Colon (tissue), 2 donors: ENCODE data around the gene LCN10.

Source experiments
- FAIRE-seq: peaks from 2 replicates; lab custom pipeline; 2012; peaks lifted over from hg19 to GRCh38; lab: Jason Lieb, UNC
- donor health status: control.
- donor health status: control.

LCN10 gene

DNA sequence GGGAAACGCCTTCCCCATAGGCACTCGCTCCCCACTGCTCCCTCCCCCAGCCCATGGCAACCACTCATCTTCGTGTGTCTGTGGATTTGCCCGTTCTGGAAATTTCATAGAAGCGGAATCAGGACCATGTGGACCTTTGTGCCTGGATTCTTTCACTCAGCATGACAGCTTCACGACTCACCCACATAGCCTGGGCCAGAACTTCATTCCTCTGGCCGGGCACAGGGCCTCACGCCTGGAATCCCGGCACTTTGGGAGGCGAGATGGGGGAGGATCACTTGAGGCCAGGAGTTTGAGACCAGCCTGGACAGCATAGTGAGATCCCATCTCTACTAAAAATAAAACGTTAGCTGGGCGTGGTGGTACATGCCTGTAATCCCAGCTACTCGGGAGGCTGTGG is 42.4 kb downstream of the LCN10 start:
- no peak for FAIRE-seq

DNA sequence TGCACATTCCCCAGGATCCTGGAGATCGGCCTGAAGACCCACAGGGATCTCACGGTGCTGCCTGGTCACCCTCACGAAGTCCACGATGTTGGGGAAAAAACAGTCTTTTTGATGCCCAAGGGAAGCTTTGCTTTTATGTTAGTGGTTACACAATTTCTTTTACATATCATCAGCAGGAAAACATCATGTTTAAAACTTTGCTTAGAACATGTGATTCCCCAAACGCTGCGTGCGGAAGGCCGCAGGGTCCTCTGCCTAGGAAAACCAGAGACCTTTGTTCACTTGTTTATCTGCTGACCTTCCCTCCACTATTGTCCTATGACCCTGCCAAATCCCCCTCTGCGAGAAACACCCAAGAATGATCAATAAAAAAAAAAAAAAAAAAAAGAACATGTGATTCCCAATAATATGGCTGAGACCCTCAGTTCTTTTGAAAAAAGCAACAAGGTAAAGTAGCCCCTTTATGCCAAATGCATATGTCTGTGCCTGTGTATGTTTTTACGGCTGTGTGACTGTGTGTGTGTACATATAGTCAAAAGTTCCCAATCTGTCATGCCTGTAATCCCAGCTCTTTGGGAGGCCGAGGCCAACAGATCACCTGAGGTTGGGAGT is 44.0 kb downstream of the LCN10 start:
- no peak for FAIRE-seq

DNA sequence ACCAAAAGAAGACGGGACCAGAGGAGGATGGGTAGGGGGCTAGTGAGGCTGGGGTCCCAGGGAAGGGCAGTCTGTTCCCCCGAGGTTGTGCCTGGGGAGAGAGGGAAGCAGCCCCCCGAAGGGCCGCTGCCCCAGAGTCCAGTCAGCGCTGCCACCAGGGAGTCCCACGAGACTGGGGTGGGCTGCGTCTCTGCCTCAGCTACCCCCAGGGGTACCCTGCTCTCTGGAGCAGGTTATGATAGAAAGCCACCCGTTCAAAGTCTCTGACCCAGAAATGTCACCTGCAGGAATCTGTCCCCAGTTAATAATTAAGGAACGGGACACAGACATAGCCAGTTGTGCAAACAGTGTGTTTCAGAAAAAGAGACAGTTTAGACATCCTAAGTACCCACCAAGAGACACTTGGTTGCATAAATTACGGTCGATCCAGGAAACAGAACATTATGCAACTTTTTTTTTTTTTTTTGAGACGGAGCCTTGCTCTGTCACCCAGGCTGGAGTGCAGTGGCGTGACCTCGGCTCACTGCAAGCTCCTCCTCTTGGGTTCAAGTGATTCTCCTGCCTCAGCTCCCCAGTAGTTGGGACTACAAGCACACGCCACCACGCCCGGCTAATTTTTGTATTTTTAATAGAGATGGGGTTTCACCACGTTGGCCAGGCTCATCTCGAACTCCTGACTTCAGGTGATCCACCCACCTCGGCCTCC is 44.8 kb downstream of the LCN10 start:
- FAIRE-seq, result no peak

DNA sequence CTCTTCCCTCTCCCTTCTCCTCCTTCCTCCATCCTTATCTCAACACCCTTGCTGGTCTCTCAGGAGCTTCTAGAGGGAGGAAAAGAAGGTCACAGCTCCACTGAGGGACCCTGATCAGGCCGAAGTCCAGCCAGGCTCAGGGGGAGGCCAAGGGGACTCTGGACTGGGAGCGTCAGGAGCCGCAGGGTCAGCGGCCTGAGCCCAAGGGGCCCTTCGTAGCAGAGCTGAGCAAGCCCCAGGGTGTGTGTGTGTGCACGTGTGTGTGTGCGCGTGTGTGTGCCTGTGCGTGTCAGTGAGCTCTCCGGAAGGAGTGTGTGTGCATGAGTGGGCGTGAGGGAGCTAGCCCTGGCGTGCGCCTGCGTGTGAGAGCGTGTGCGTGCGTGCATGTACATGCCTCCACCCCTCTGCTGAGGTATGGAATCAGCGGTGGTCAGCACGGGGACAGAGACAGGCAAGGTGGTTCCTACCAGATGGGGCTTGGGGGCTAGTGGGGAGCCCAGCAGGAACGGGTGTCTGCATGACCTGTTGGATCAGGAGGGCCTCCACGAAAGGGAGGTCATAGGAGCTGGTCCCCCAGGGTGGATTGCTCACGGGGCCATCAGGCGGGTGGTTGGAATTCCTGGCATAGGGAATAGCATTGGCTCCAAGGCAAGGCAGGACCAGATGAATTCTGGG is 45.5 kb downstream of the LCN10 start:
- FAIRE-seq, result no peak

DNA sequence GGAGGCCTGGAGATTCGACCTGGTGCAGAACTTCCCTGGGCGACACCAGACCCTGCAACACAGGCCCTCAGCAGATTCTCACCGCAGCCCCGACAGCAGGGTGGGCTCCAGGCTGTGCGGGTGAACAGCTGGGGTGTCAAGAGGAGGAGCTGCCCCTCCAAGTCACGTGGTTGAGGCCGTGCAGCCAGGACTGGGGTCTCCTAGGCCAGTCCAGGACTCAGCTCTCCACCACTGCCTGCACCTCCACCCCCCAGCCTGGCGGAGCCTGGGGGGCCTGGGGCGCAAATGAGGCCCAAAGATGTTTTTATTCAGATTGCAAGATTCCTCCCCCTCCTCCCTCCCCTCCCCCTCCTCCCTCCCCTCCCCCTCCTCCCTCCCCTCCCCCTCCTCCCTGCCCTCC is 46.2 kb downstream of the LCN10 start:
- FAIRE-seq, result no peak

- no peak for FAIRE-seq
Measured at GRCh38 chr9:136695955-136696354, 46.8 kb downstream of the LCN10 start.

- FAIRE-seq, result no peak
Measured at GRCh38 chr9:136695435-136695895, 47.3 kb downstream of the LCN10 start.

GRCh38 chr9:136694872-136695247 is 47.9 kb downstream of the LCN10 start:
- no peak for FAIRE-seq

- no peak for FAIRE-seq
Measured at GRCh38 chr9:136694163-136694871, 48.4 kb downstream of the LCN10 start.

- FAIRE-seq, result no peak
Measured at GRCh38 chr9:136693490-136694162, 49.1 kb downstream of the LCN10 start.

DNA sequence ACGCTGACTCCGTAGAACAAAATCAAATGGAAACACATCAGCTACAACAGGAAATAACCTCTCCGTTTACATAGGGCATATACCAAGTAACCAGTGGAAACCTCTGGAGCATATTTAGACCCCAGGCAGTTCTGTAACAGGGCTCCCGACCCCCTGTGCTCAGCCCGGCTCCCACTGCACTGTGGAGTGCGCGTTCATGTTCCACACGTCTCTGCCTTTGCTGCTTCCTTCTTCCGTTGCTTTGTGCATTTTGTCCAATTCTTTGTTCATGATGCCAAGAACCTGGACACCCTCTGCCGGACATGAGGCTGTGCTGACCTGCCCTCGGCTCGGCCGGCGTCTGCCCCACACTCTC is 49.6 kb downstream of the LCN10 start:
- FAIRE-seq, result no peak

DNA sequence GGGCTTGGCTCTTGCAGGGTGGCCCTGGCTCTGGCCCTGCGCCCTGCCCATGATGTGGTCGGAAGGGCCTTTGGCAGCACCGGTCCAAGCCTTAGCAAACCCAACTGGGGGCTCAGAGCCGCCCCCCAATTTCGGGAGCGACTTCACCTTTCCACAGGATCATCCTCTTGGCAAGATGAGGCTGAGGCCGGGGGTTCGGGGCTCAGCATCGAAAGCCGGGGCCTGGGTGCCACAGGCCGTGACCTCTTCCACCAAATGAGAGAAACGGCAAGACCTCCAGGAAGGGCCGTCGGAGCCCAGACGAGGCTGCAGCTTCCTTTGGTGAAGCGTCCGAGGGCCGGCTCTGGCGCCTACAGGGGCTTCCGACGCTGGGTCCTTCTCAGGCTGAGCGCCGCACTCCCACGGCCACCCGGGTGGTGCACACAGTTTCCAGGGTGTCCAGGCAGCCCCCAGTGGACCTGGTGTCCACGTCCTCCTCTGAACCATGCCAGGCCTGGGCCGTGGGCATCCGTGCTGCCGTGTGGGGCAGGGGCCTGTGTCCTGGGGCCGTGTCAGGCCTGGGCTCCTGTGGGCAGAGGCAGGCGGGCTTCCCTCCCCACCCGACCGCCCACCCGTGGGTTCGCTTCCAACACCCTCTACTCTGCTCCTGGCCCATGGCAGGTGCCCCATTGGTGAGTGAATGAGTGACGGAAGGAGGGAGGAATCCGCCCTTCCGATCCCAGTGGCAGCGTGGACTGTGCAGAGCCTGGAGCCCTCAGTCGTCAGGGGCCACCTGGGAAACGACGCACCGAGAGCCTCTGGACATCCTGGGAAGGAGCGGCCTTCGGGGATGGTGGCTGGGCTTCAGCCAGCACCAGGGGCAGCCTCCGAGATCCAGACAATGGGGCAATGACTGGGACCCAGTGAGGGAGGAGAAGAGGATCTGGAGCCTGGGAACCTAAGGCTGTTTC is 50.3 kb downstream of the LCN10 start:
- FAIRE-seq, result no peak

- FAIRE-seq, result no peak
Measured at GRCh38 chr9:136691316-136692184, 51.2 kb downstream of the LCN10 start.

- no peak for FAIRE-seq
Measured at GRCh38 chr9:136690806-136691261, 51.9 kb downstream of the LCN10 start.

GRCh38 chr9:136690104-136690805 is 52.5 kb downstream of the LCN10 start:
- FAIRE-seq, result no peak

DNA sequence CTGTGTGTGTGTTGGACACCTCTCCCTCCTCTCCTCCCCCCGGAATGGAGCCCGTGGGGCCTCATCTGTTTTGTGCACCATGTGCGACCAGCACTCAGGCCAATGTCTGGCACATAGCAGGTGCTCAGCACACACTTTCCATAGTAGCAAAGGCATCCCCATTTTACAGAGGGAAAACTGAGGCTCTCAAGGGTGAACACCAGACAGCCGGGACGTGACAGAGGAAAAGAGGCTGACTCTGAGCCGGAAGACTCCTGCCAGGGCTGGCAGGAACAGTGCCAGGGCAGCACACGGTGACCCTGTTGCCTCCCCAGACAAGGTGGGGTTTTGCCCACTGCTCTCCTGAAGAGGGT is 53.7 kb downstream of the LCN10 start:
- FAIRE-seq, result no peak

GRCh38 chr9:136688274-136689107 is 54.2 kb downstream of the LCN10 start:
- no peak for FAIRE-seq
